Erythroblast (primary cell): ENCODE results near the gene ALKBH5.

Experiments
- GATA1 ChIP-seq: IDR thresholded peaks from 2 replicates; pipeline ENCODE4 v1.6.1; 2011; ENCODE audit warnings: low read depth, mild to moderate bottlenecking, control low read depth, low read length, moderate library complexity
- POLR2A ChIP-seq: IDR thresholded peaks from 2 replicates; pipeline ENCODE4 v1.6.1; 2011; ENCODE audit warnings: mild to moderate bottlenecking, low read length

GRCh38 chr17:18225121-18225641 lies 41.6 kb downstream of the ALKBH5 start, which contains the start of gene LLGL1:
- TF ChIP-seq POLR2A = no peak
- TF ChIP-seq GATA1 = no peak
